H1 (cell line): ENCODE results near the gene BABAM2. TPM values are rescaled to one million over a fixed set of nuclear protein-coding genes. Genes with fewer than 3 reads are reported as not detected.

Experiments used
- CTCF ChIA-PET: fragments of 300-600 bp; sonication (Branson Sonifier 250); formaldehyde crosslinking; loops from one replicate; lab custom pipeline; 2021; ENCODE audit not compliant: partially characterized antibody; lab: Charles Lee
- POLR2A ChIA-PET: fragments of 300-600 bp; sonication (Branson Sonifier 250); formaldehyde crosslinking; loops from one replicate; lab custom pipeline; 2021; ENCODE audit warnings: inconsistent platforms; ENCODE audit not compliant: partially characterized antibody; lab: Charles Lee
- DNase-seq, 2 experiments: peaks; one replicate each; pipeline versions ENCODE4 v3.0.0 to v3.0.0-alpha.2; 2010 to 2022; ENCODE audit warnings: low spot score in 2 of 2, low read depth in 1 of 2, mixed read lengths in 1 of 2
- FAIRE-seq: peaks from 2 replicates; lab custom pipeline; 2011; peaks lifted over from hg19 to GRCh38; lab: Jason Lieb, UNC
- H2AFZ ChIP-seq: 2 replicates; pipeline ENCODE4 v1.8.1; 2012; ENCODE audit warnings: low read length, inconsistent platforms
- H2AK5ac ChIP-seq: 2 replicates; pipeline ENCODE4 v1.6.1; 2013; ENCODE audit warnings: low read depth, low read length
- H2BK120ac ChIP-seq: replicated peaks from 2 replicates; pipeline ENCODE3; 2013; ENCODE audit warnings: low read depth, low read length, inconsistent platforms
- H2BK12ac ChIP-seq: 2 replicates; pipeline ENCODE4 v1.6.1; 2013; ENCODE audit warnings: low read depth, low read length
- H2BK15ac ChIP-seq: 2 replicates; pipeline ENCODE4 v1.6.1; 2013; ENCODE audit warnings: low read length
- H2BK20ac ChIP-seq: 2 replicates; pipeline ENCODE4 v1.6.1; 2013; ENCODE audit warnings: low read length
- H2BK5ac ChIP-seq: 2 replicates; pipeline ENCODE4 v1.6.1; 2013; ENCODE audit warnings: low read depth, low read length
- H3K14ac ChIP-seq: 2 replicates; pipeline ENCODE4 v1.6.1; 2013; ENCODE audit warnings: inconsistent platforms; ENCODE audit not compliant: insufficient read length
- H3K18ac ChIP-seq: 2 replicates; pipeline ENCODE4 v1.6.1; 2013; ENCODE audit warnings: low read length; ENCODE audit errors: extremely low read depth
- H3K23ac ChIP-seq: 2 replicates; pipeline ENCODE4 v1.6.1; 2013; ENCODE audit warnings: inconsistent platforms; ENCODE audit not compliant: insufficient read length
- H3K23me2 ChIP-seq: 2 replicates; pipeline ENCODE4 v1.6.1; 2013; ENCODE audit warnings: low read depth, low read length
- H3K27ac ChIP-seq: 2 replicates; pipeline ENCODE4 v1.6.1; 2011; ENCODE audit warnings: low read depth, low read length, inconsistent platforms
- H3K27me3 ChIP-seq, 4 experiments: replicated peaks in 1 of 4; 1 replicate in 1 of 4; 2 replicates in 3 of 4; pipeline versions ENCODE4 v1.6.1 to v1.8.1; 2011 to 2013; ENCODE audit warnings: low read length in 3 of 4, mild to moderate bottlenecking in 3 of 4, inconsistent platforms in 2 of 4, mixed read lengths in 2 of 4, moderate library complexity in 1 of 4; ENCODE audit not compliant: control insufficient read depth in 3 of 4, insufficient read depth in 3 of 4; ENCODE audit errors: extremely low read depth in 1 of 4
- H3K36me3 ChIP-seq, 4 experiments: 2 replicates each; pipeline versions ENCODE4 v1.6.1 to v1.8.1; 2011 to 2013; ENCODE audit warnings: mild to moderate bottlenecking in 4 of 4, low read length in 3 of 4, moderate library complexity in 2 of 4, control low read depth in 1 of 4, inconsistent platforms in 1 of 4; ENCODE audit not compliant: insufficient read depth in 4 of 4, control insufficient read depth in 2 of 4
- H3K4ac ChIP-seq: replicated peaks from 2 replicates; pipeline ENCODE3; 2013; ENCODE audit warnings: low read length, low read depth, mixed read lengths, inconsistent platforms; ENCODE audit not compliant: insufficient read length
- H3K4me1 ChIP-seq, 4 experiments: replicated peaks in 1 of 4; 1 replicate in 1 of 4; 2 replicates in 3 of 4; pipeline versions ENCODE4 v1.6.1 to v1.8.1; 2011 to 2013; ENCODE audit warnings: low read length in 3 of 4, inconsistent platforms in 2 of 4, mixed read lengths in 1 of 4; ENCODE audit not compliant: insufficient read depth in 4 of 4, control insufficient read depth in 3 of 4
- H3K4me2 ChIP-seq, 2 experiments: 2 replicates each; pipeline versions ENCODE4 v1.6.1 to v1.8.1; 2011 to 2013; ENCODE audit warnings: low read depth in 2 of 2, low read length in 2 of 2, control low read depth in 1 of 2, inconsistent platforms in 1 of 2, mild to moderate bottlenecking in 1 of 2; ENCODE audit not compliant: insufficient read depth in 1 of 2
- H3K4me3 ChIP-seq, 4 experiments: fragments of 200-600, 300-600 bp in 1 of 4; sonication (generic), shearing (Covaris generic), sonication (Bioruptor Twin) in 1 of 4; 2 replicates each; pipeline versions ENCODE4 v1.5.1 to v1.8.1; 2011 to 2016; ENCODE audit warnings: low read length in 4 of 4, low read depth in 3 of 4, control low read depth in 2 of 4, inconsistent platforms in 2 of 4, mild to moderate bottlenecking in 2 of 4, mixed read lengths in 1 of 4, moderate library complexity in 1 of 4; ENCODE audit not compliant: insufficient read depth in 2 of 4; ENCODE audit errors: extremely low read depth in 1 of 4
- H3K56ac ChIP-seq: replicated peaks from 2 replicates; pipeline ENCODE3; 2013; ENCODE audit warnings: low read depth, mild to moderate bottlenecking, mixed read lengths, low read length, inconsistent platforms; ENCODE audit not compliant: insufficient read length
- H3K79me1 ChIP-seq: 2 replicates; pipeline ENCODE4 v1.6.1; 2013; ENCODE audit warnings: low read depth, low read length, control low read depth
- H3K79me2 ChIP-seq, 2 experiments: 2 replicates each; pipeline versions ENCODE4 v1.6.1 to v1.8.1; 2012 to 2013; ENCODE audit warnings: low read length in 2 of 2, mild to moderate bottlenecking in 2 of 2, inconsistent platforms in 1 of 2; ENCODE audit not compliant: insufficient read depth in 2 of 2, control insufficient read depth in 1 of 2
- H3K9ac ChIP-seq, 4 experiments: replicated peaks in 1 of 4; 1 replicate in 1 of 4; 2 replicates in 3 of 4; pipeline versions ENCODE4 v1.6.1 to v1.8.1; 2011 to 2013; ENCODE audit warnings: low read depth in 3 of 4, low read length in 3 of 4, control low read depth in 2 of 4, mild to moderate bottlenecking in 2 of 4, moderate library complexity in 2 of 4, inconsistent platforms in 1 of 4; ENCODE audit errors: extremely low read depth in 1 of 4
- H3K9me3 ChIP-seq, 2 experiments: 2 replicates each; pipeline versions ENCODE4 v1.6.1 to v1.8.1; 2012 to 2013; ENCODE audit warnings: mild to moderate bottlenecking in 2 of 2, moderate library complexity in 2 of 2, control low read depth in 1 of 2, inconsistent platforms in 1 of 2, low read depth in 1 of 2, low read length in 1 of 2, mixed read lengths in 1 of 2; ENCODE audit not compliant: insufficient read depth in 2 of 2
- H4K20me1 ChIP-seq, 2 experiments: replicated peaks in 1 of 2; 2 replicates each; pipeline versions ENCODE3 to v1.8.1; 2011 to 2013; ENCODE audit warnings: inconsistent platforms in 2 of 2, low read length in 2 of 2, mild to moderate bottlenecking in 1 of 2; ENCODE audit not compliant: insufficient read depth in 2 of 2, control insufficient read depth in 1 of 2
- H4K5ac ChIP-seq: 2 replicates; pipeline ENCODE4 v1.6.1; 2013; ENCODE audit warnings: low read length, low read depth, mixed read lengths, inconsistent platforms; ENCODE audit not compliant: insufficient read length
- H4K8ac ChIP-seq: 2 replicates; pipeline ENCODE4 v1.8.0; 2013; ENCODE audit warnings: mild to moderate bottlenecking, moderate library complexity, low read length, inconsistent platforms; ENCODE audit not compliant: insufficient read depth; ENCODE audit errors: extremely low read depth
- H4K91ac ChIP-seq: replicated peaks from 2 replicates; pipeline ENCODE3; 2013; ENCODE audit warnings: low read length, mixed read lengths, inconsistent platforms; ENCODE audit not compliant: insufficient read length
- GABPA ChIP-seq: IDR thresholded peaks from 2 replicates; pipeline ENCODE4 v1.6.1; 2011; ENCODE audit warnings: mild to moderate bottlenecking, low read length, moderate library complexity, borderline replicate concordance; ENCODE audit not compliant: insufficient read depth
- HDAC6 ChIP-seq: IDR thresholded peaks from one replicate; pipeline ENCODE4 v1.7.1; 2012; ENCODE audit warnings: low read depth, mild to moderate bottlenecking, inconsistent platforms, low read length, moderate library complexity
- RFX5 ChIP-seq: IDR thresholded peaks from 2 replicates; pipeline ENCODE4 v1.6.1; 2011; ENCODE audit warnings: low read depth, low read length, improper control_type of control experiment, borderline replicate concordance
- SIN3A ChIP-seq, 2 experiments: IDR thresholded peaks in 1 of 2; conservative IDR thresholded peaks in 1 of 2; 2 replicates each; pipeline ENCODE4 v1.6.1; 2011 to 2012; ENCODE audit warnings: low read length in 2 of 2, improper control_type of control experiment in 1 of 2, low read depth in 1 of 2, mild to moderate bottlenecking in 1 of 2
- WGBS, 2 experiments: shearing (Covaris generic) in 1 of 2; methylation state at CpG; one replicate each; pipeline versions ENCODE4 v1.1.6 to v1.1.7; 2013 to 2015; ENCODE audit warnings: low lambda C conversion rate in 2 of 2, mixed read lengths in 2 of 2, inconsistent platforms in 1 of 2, low coverage in 1 of 2, missing lambda C conversion rate in 1 of 2; ENCODE audit not compliant: insufficient replicate concordance in 2 of 2, insufficient coverage in 1 of 2, insufficient read length in 1 of 2; ENCODE audit errors: extremely low coverage in 1 of 2, missing lambda C conversion rate in 1 of 2; 5-methylcytosine and 5-hydroxymethylcytosine counted together
- polyA plus RNA-seq, 7 experiments: library from polyadenylated mRNA; depleted of rRNA in 3 of 7; stranded (reverse) in 5 of 7; unstranded in 2 of 7; fragments of >200 nt in 5 of 7; fragments of 200-250 nt in 2 of 7; gene quantifications; 1 replicate in 5 of 7; 2 replicates in 1 of 7; 4 replicates in 1 of 7; pipeline versions ENCODE4 v1.2.1 to v1.2.3, GENCODE V29; 2011 to 2013; ENCODE audit warnings: missing spikeins in 2 of 7, mixed read lengths in 2 of 7
- total RNA-seq: library from RNA; stranded (reverse); fragmentation: NEBNext Ultra II Directional; extraction: Animal tissue kit (Norgen Biotek cat#: 25700); gene quantifications from 2 replicates; pipeline ENCODE4 v1.2.1, GENCODE V29; 2021

Gene BABAM2
- total and polyA plus RNA-seq, 2 of the 8 experiments (the other 6 are each of a cell fraction or from before 2014, with no cell fraction given): 15.8 to 20.9 TPM

DNA sequence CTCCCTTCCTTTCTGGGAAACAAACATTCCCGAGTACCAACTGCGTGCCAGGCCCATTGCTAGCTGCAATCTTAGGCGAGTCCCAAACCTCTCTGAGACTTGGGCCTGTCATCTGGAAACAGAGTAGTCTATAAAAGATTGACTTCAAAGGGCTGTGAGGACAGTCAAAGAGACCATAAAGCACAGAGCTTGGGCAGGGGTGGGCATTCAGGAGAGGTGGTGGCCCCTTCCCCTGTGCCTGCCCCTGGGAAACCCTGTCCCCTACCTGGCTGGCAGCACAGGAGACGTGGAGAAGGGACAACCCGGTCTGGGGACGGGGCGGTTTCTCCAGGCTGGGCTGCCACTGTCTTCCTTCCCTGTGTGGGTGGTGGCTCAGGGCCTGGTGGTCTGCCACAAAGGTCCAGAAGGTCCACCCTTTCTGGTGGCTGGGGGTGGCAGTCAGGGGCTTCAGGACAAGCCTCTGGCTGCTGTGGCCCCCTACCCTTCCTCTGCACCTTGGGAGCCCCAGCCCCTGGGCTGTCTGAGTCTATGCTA, 468.2 kb downstream of the BABAM2 start:
- peaks cover 0 to 3% (median 0%) of the 10 kb centered on the region in 4 experiments; a peak in 1 of 7 replicates for H3K4me1 ChIP-seq
- H2BK20ac ChIP-seq: no peak overlapping the region
- no peak overlapping the region for H3K4me3 ChIP-seq
- DNase-seq (no peak), FAIRE-seq (no peak)
- H4K5ac ChIP-seq: no peak overlapping the region
- H3K4ac ChIP-seq: no peak overlapping the region
- 0 out of 2 replicates have a peak overlapping the region, but pooled peaks have one; percentile 42 for H4K8ac ChIP-seq
- H3K36me3 ChIP-seq: no peaks in the 10 kb centered on the region
- H2BK15ac ChIP-seq: no peak overlapping the region; the same call in 1 of the 2 replicates
- no peak overlapping the region for H2AK5ac ChIP-seq
- CTCF ChIA-PET: interaction anchor here (0.7 kb wide), 1 partner anchor 16 kb away, joined by 3 read pairs; no protein-coding TSS in a partner anchor
- no peaks in the 10 kb centered on the region for H3K79me2 ChIP-seq
- no peak overlapping the region for H3K23ac ChIP-seq
- H2AFZ ChIP-seq: no peak overlapping the region
- H3K27ac ChIP-seq: no peak overlapping the region
- H3K23me2 ChIP-seq: no peaks in the 10 kb centered on the region
- 93% methylated on average over 7 of the region's 7 CpGs; no CpG with 5 or more reads in 1 of the 2 experiments for WGBS, 2 experiments
- no peaks in the 10 kb centered on the region for H3K79me1 ChIP-seq
- H3K27me3 ChIP-seq: no peaks in the 10 kb centered on the region; a peak in 1 of 7 replicates
- POLR2A ChIA-PET: no interaction called here
- H2BK12ac ChIP-seq: no peak overlapping the region
- no peak overlapping the region for H3K4me2 ChIP-seq
- H3K18ac ChIP-seq: no peak overlapping the region
- H4K91ac ChIP-seq: no peak overlapping the region
- no peak overlapping the region for H2BK5ac ChIP-seq
- no peak overlapping the region for H3K56ac ChIP-seq
- no peaks in the 10 kb centered on the region for H4K20me1 ChIP-seq
- H2BK120ac ChIP-seq: no peak overlapping the region
- H3K14ac ChIP-seq: no peak overlapping the region
- H3K9me3 ChIP-seq: no peaks in the 10 kb centered on the region
- TF ChIP-seq GABPA (no peak), HDAC6 (no peak), RFX5 (no peak), SIN3A (conservative IDR thresholded peaks at IDR 0.05 in 1 of 2, IDR thresholded peaks at IDR 0.05 in 1 of 2; ENCODE audit: low read depth in 1 of 2, low read length in 2 of 2) (no peak)
- no peak overlapping the region for H3K9ac ChIP-seq
